MM.1S (cell line): ENCODE measurements around the gene ACOXL.

ENCODE experiments used
- DNase-seq: peaks from one replicate; pipeline ENCODE4 v3.0.0-alpha.2; 2015
- H2AFZ ChIP-seq: fragments of 300-600 bp; sonication (generic); 2 replicates; pipeline ENCODE4 v1.6.0; 2016; ENCODE audit warnings: antibody characterized with exemption, low read length
- H3F3A ChIP-seq: fragments of 300-600 bp; sonication (generic); 2 replicates; pipeline ENCODE4 v1.6.1; 2016; ENCODE audit warnings: mild to moderate bottlenecking, antibody characterized with exemption, low read length, moderate library complexity, mixed read lengths; ENCODE audit not compliant: insufficient read depth
- H3K27ac ChIP-seq: fragments of 300-600 bp; sonication (generic); 2 replicates; pipeline ENCODE4 v1.5.1; 2016; ENCODE audit warnings: mild to moderate bottlenecking, low read length
- H3K27me3 ChIP-seq: fragments of 300-600 bp; sonication (generic); replicated peaks from 2 replicates; pipeline ENCODE4 v1.6.0; 2016; ENCODE audit warnings: low read length; ENCODE audit not compliant: insufficient read depth
- H3K36me3 ChIP-seq: fragments of 300-600 bp; sonication (generic); replicated peaks from 2 replicates; pipeline ENCODE4 v1.6.1; 2016; ENCODE audit warnings: mild to moderate bottlenecking, low read length, mixed read lengths; ENCODE audit not compliant: insufficient read depth
- H3K4me1 ChIP-seq: fragments of 300-600 bp; sonication (generic); 2 replicates; pipeline ENCODE4 v1.6.1; 2016; ENCODE audit warnings: low read length, mixed read lengths
- H3K4me2 ChIP-seq: fragments of 300-600 bp; sonication (generic); 2 replicates; pipeline ENCODE4 v1.6.0; 2016; ENCODE audit warnings: low read depth, low read length
- H3K4me3 ChIP-seq: fragments of 300-600 bp; sonication (generic); 2 replicates; pipeline ENCODE4 v1.5.1; 2016; ENCODE audit warnings: low read length, mixed read lengths
- H3K79me2 ChIP-seq: fragments of 300-600 bp; sonication (generic); 2 replicates; pipeline ENCODE4 v1.6.1; 2016; ENCODE audit warnings: mixed run types, low read length, mixed read lengths
- H3K9ac ChIP-seq: fragments of 300-600 bp; sonication (generic); 2 replicates; pipeline ENCODE4 v1.6.1; 2016; ENCODE audit warnings: low read length, mixed read lengths
- H3K9me2 ChIP-seq: fragments of 300-600 bp; sonication (generic); replicated peaks from 2 replicates; pipeline ENCODE4 v1.6.1; 2016; ENCODE audit warnings: mild to moderate bottlenecking, low read length, mixed read lengths; ENCODE audit not compliant: insufficient read depth
- H3K9me3 ChIP-seq: fragments of 300-600 bp; sonication (generic); replicated peaks from 2 replicates; pipeline ENCODE4 v1.6.1; 2016; ENCODE audit warnings: mild to moderate bottlenecking, low read length, mixed read lengths; ENCODE audit not compliant: insufficient read depth
- H4K20me1 ChIP-seq: fragments of 300-600 bp; sonication (generic); 2 replicates; pipeline ENCODE4 v1.6.1; 2016; ENCODE audit warnings: mild to moderate bottlenecking, low read length, moderate library complexity, mixed read lengths; ENCODE audit not compliant: insufficient read depth
- CTCF ChIP-seq: fragments of 300-600 bp; sonication (generic); IDR thresholded peaks from 2 replicates; pipeline ENCODE4 v1.5.1; 2016; ENCODE audit warnings: antibody characterized with exemption, low read length, mixed read lengths
- EZH2 ChIP-seq: fragments of 300-600 bp; sonication (generic); optimal IDR thresholded peaks from 2 replicates; pipeline ENCODE3; 2017; ENCODE audit warnings: low read depth, mild to moderate bottlenecking, antibody characterized with exemption, low read length, mixed read lengths
- EZH2phosphoT487 ChIP-seq: fragments of 300-600 bp; sonication (generic); IDR thresholded peaks from 2 replicates; pipeline ENCODE4 v1.6.1; 2018; ENCODE audit warnings: antibody characterized with exemption, low read length

ACOXL gene

GRCh38 chr2:110866045-110866444, 133.7 kb downstream of the ACOXL start:
- Histone ChIP-seq H3K9ac (peak overlapping the region; percentile 20; the same call in 1 of the 2 replicates), H3K9me3 (no peaks in the 10 kb centered on the region), H3K79me2 (no peaks in the 10 kb centered on the region), H3K4me1 (peaks cover 48% of the 10 kb centered on the region), H3K36me3 (no peaks in the 10 kb centered on the region), H3K27me3 (no peaks in the 10 kb centered on the region), H3K4me2 (peak overlapping the region; percentile 42; the same call in 1 of the 2 replicates), H3F3A (peaks cover 28% of the 10 kb centered on the region), H3K9me2 (no peaks in the 10 kb centered on the region), H4K20me1 (no peaks in the 10 kb centered on the region), H2AFZ (no peak overlapping the region), H3K27ac (peak overlapping the region; percentile 91; the same call in 1 of the 2 replicates), H3K4me3 (no peak overlapping the region)
- DNase-seq, result no peak
- TF ChIP-seq EZH2 (no peak), EZH2phosphoT487 (no peak), CTCF (no peak)

DNA sequence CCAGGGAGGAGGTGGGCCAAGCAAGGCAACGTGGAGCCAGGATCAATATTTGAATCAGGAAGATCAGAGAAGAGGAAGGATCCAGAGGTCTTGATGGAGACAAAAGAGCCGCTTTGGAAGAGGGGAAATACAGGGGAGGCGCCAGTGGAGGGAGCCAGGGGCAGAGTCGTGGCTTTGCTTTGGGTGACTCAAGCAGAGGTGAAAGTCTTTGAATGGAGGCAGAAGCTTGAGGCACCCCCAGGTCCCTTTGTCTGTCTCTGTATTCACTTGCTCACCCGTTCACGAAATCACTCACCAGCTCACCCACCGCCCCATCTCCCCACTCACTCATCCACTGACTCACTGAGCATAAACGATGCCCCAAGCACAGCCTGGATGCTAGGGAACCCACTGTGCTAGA, 134.1 kb downstream of the ACOXL start:
- no peaks in the 10 kb centered on the region for H3K27me3 ChIP-seq
- TF ChIP-seq EZH2 (no peak), EZH2phosphoT487 (no peak), CTCF (no peak)
- H2AFZ ChIP-seq, result no peak overlapping the region
- H4K20me1 ChIP-seq, result no peaks in the 10 kb centered on the region
- H3K27ac ChIP-seq, result no peak overlapping the region
- DNase-seq, result no peak
- H3K4me3 ChIP-seq, result no peak overlapping the region
- H3F3A ChIP-seq, result peaks cover 28% of the 10 kb centered on the region
- H3K9me3 ChIP-seq, result no peaks in the 10 kb centered on the region
- H3K36me3 ChIP-seq, result no peaks in the 10 kb centered on the region
- no peak overlapping the region for H3K9ac ChIP-seq
- H3K4me1 ChIP-seq, result peaks cover 46% of the 10 kb centered on the region
- no peaks in the 10 kb centered on the region for H3K9me2 ChIP-seq
- H3K79me2 ChIP-seq, result no peaks in the 10 kb centered on the region
- no peak overlapping the region for H3K4me2 ChIP-seq

- Histone ChIP-seq H3K9me3 (no peaks in the 10 kb centered on the region), H3F3A (peaks cover 28% of the 10 kb centered on the region), H3K4me2 (no peak overlapping the region), H3K27me3 (no peaks in the 10 kb centered on the region), H3K4me3 (no peak overlapping the region), H3K9me2 (no peaks in the 10 kb centered on the region), H4K20me1 (no peaks in the 10 kb centered on the region), H3K36me3 (no peaks in the 10 kb centered on the region), H2AFZ (no peak overlapping the region), H3K4me1 (peaks cover 45% of the 10 kb centered on the region), H3K79me2 (no peaks in the 10 kb centered on the region), H3K27ac (no peak overlapping the region), H3K9ac (no peak overlapping the region)
- TF ChIP-seq EZH2phosphoT487, result no peak
- no peak for TF ChIP-seq CTCF
- TF ChIP-seq EZH2, result no peak
- no peak for DNase-seq
Observed at GRCh38 chr2:110867078-110867477, 134.7 kb downstream of the ACOXL start.
